NCI-H2196 (cell line): ENCODE measurements around the gene CHRNA5.
"Not testable (repeated sequence)": the region's sequence is repeated elsewhere in the genome, so short reads cannot be mapped to it uniquely, and the experiment has no call there.

Experiments used
- DNase-seq: peaks from one replicate; lab custom pipeline; 2025; ENCODE audit not compliant: unreplicated experiment; lab: John Stamatoyannopoulos, UW

Gene CHRNA5

GRCh38 chr15:78565097-78565950, at the start of gene CHRNA5:
Gene CHRNA5, plus strand, starts transcription at chr15:78565520. Its CDS starts 200 bp downstream, at chr15:78565720.
- peak; percentile 78 for DNase-seq

- DNase-seq, result not testable (repeated sequence)
These were observed 45.3 kb upstream of the CHRNA5 start for GRCh38 chr15:78520035-78520434.

GRCh38 chr15:78524230-78524629, 41.1 kb upstream of the CHRNA5 start:
- no peak for DNase-seq

GRCh38 chr15:78527325-78527724, 38.0 kb upstream of the CHRNA5 start:
- no peak for DNase-seq

GRCh38 chr15:78533331-78533730, 32.0 kb upstream of the CHRNA5 start:
- no peak for DNase-seq

- DNase-seq, result no peak
These were observed 29.2 kb upstream of the CHRNA5 start for GRCh38 chr15:78536134-78536533.

- no peak for DNase-seq
These were observed 27.9 kb upstream of the CHRNA5 start for GRCh38 chr15:78537266-78537905.

- DNase-seq, result no peak
These were observed 27.0 kb upstream of the CHRNA5 start for GRCh38 chr15:78538358-78538757.

GRCh38 chr15:78539464-78540140, 25.7 kb upstream of the CHRNA5 start:
- not testable (repeated sequence) for DNase-seq

GRCh38 chr15:78540141-78540870, 25.0 kb upstream of the CHRNA5 start, which contains the start of gene PSMA4:
Gene PSMA4, plus strand, starts transcription at chr15:78540444. Its CDS starts 1,484 bp downstream, at chr15:78541928.
- peak; percentile 76 for DNase-seq

- DNase-seq, result no peak
These were observed 24.2 kb upstream of the CHRNA5 start for GRCh38 chr15:78540871-78541743.

GRCh38 chr15:78541744-78542034, 23.6 kb upstream of the CHRNA5 start:
- no peak for DNase-seq

GRCh38 chr15:78542647-78543046, 22.7 kb upstream of the CHRNA5 start:
- no peak for DNase-seq

- DNase-seq, result no peak
These were observed 15.1 kb upstream of the CHRNA5 start for GRCh38 chr15:78550194-78550593.

GRCh38 chr15:78550815-78551214, 14.5 kb upstream of the CHRNA5 start:
- no peak for DNase-seq

- DNase-seq, result no peak
These were observed 13.4 kb upstream of the CHRNA5 start for GRCh38 chr15:78551902-78552301.

GRCh38 chr15:78552597-78552996, 12.7 kb upstream of the CHRNA5 start:
- DNase-seq, result no peak

GRCh38 chr15:78560201-78560600, 5.1 kb upstream of the CHRNA5 start:
- not testable (repeated sequence) for DNase-seq

- DNase-seq, result no peak
These were observed 3.8 kb upstream of the CHRNA5 start for GRCh38 chr15:78561490-78561889.

GRCh38 chr15:78563092-78563491, 2.2 kb upstream of the CHRNA5 start:
- no peak for DNase-seq
